Measurements from ENCODE around the gene TERB1.
A peak's percentile ranks its signal among the peaks of the same experiment; 100 is the strongest.

Gene TERB1

GRCh38 chr16:66751992-66752322, 49.4 kb downstream of the TERB1 start:
- Histone ChIP-seq H3K36me3 (ENCODE audit: control insufficient read depth in 2 of 2, insufficient read depth in 1 of 2, low read length in 2 of 2) (peaks cover 23 to 36% of the 10 kb centered on the region in 2 experiments; a peak in 2 of 3 replicates), H3K27ac (ENCODE audit: extremely low read depth, low read depth, low read length) (peak overlapping the region; percentile 98; the same call in 1 of the 2 replicates), H3K4me1 (ENCODE audit: control insufficient read depth, insufficient read depth, low read length) (peaks cover 6% of the 10 kb centered on the region), H3K4me3 (ENCODE audit: low read depth, low read length) (no peak overlapping the region), H3K9me3 (ENCODE audit: control insufficient read depth, insufficient read depth, low read depth, low read length) (no peaks in the 10 kb centered on the region)
- peak; percentile 5; the same call in 1 of the 2 replicates for TF ChIP-seq CTCF (tag by site-specific recombination; IDR thresholded peaks at IDR 0.05)
- TF ChIP-seq TRIM28 (IDR thresholded peaks at IDR 0.05; ENCODE audit: borderline replicate concordance, low read length) = 0 out of 2 replicates have a peak, but pooled peaks have one; percentile 25
- TF ChIP-seq ZNF544 (tag by site-specific recombination; IDR thresholded peaks at IDR 0.05) = no peak
- TF ChIP-seq ZNF223 (tag by site-specific recombination; IDR thresholded peaks at IDR 0.05) = no peak
- 0 out of 2 replicates have a peak, but pooled peaks have one; percentile 17 for TF ChIP-seq KLF9 (tag by site-specific recombination; IDR thresholded peaks at IDR 0.05; ENCODE audit: low read depth)
- TF ChIP-seq ZSCAN30 (tag by site-specific recombination; IDR thresholded peaks at IDR 0.05) = 0 out of 2 replicates have a peak, but pooled peaks have one; percentile 3
- no peak for TF ChIP-seq ZNF138 (tag by site-specific recombination; IDR thresholded peaks at IDR 0.05; ENCODE audit: borderline replicate concordance)
- peak; percentile 44 for TF ChIP-seq ZNF335 (tag by site-specific recombination; conservative IDR thresholded peaks at IDR 0.05)
- POLR2A ChIA-PET = interaction anchor here (1.5 kb wide), 2 partner anchors 11 to 14 kb away, joined by 3 read pairs; no protein-coding TSS in a partner anchor
- CTCF ChIA-PET = interaction anchor here (0.6 to 4.3 kb wide), 24 partner anchors 10 to 456 kb away, joined by 3 to 40 read pairs (median 4); partner anchors contain the start of gene NAE1

GRCh38 chr16:66751303-66751991, 49.9 kb downstream of the TERB1 start, which contains the start of gene DYNC1LI2:
Gene DYNC1LI2, minus strand, starts transcription at chr16:66751609. Its CDS starts 18 bp downstream, at chr16:66751591.
- peaks cover 24 to 41% of the 10 kb centered on the region in 2 experiments; a peak in 2 of 3 replicates for H3K36me3 ChIP-seq (ENCODE audit: control insufficient read depth in 2 of 2, insufficient read depth in 1 of 2, low read length in 2 of 2)
- H3K4me3 ChIP-seq (ENCODE audit: low read depth, low read length) = peak within 1 kb of the TSS; percentile 87
- ChIA-PET CTCF (interaction anchor here (0.6 to 4.3 kb wide), 25 partner anchors 10 to 456 kb away, joined by 3 to 40 read pairs (median 4); partner anchors contain the start of gene NAE1), POLR2A (interaction anchor here (1.5 to 2.0 kb wide), 3 partner anchors 10 to 14 kb away, joined by 3 to 9 read pairs (median 3); no protein-coding TSS in a partner anchor)
- H3K27ac ChIP-seq (ENCODE audit: extremely low read depth, low read depth, low read length) = peak within 1 kb of the TSS; percentile 98
- H3K9me3 ChIP-seq (ENCODE audit: control insufficient read depth, insufficient read depth, low read depth, low read length) = no peaks in the 10 kb centered on the region
- H3K4me1 ChIP-seq (ENCODE audit: control insufficient read depth, insufficient read depth, low read length) = peaks cover 6% of the 10 kb centered on the region
- TF ChIP-seq KLF9 (tag by site-specific recombination; IDR thresholded peaks at IDR 0.05; ENCODE audit: low read depth) (0 out of 2 replicates have a peak, but pooled peaks have one; percentile 14), KLF10 (tag by site-specific recombination; IDR thresholded peaks at IDR 0.05) (peak; percentile 40; the same call in 1 of the 2 replicates), ZNF561 (tag by site-specific recombination; IDR thresholded peaks at IDR 0.05; ENCODE audit: borderline replicate concordance) (0 out of 2 replicates have a peak, but pooled peaks have one; percentile 17), ZSCAN30 (tag by site-specific recombination; IDR thresholded peaks at IDR 0.05) (0 out of 2 replicates have a peak, but pooled peaks have one; percentile 14), TCF7L2 (IDR thresholded peaks at IDR 0.05; ENCODE audit: borderline replicate concordance, low read depth, low read length) (no peak), ZNF626 (tag by site-specific recombination; IDR thresholded peaks at IDR 0.05) (0 out of 2 replicates have a peak, but pooled peaks have one; percentile 42), ZBTB44 (tag by site-specific recombination; IDR thresholded peaks at IDR 0.05) (peak; percentile 36; the same call in 1 of the 2 replicates), ZNF37A (tag by site-specific recombination; IDR thresholded peaks at IDR 0.05) (0 out of 2 replicates have a peak, but pooled peaks have one; percentile 22), GLIS2 (tag by site-specific recombination; IDR thresholded peaks at IDR 0.05) (peak; percentile 41; the same call in 1 of the 2 replicates), ZNF544 (tag by site-specific recombination; IDR thresholded peaks at IDR 0.05) (no peak), ZBTB26 (tag by site-specific recombination; optimal IDR thresholded peaks at IDR 0.05) (peak; percentile 11), ZNF354C (tag by site-specific recombination; IDR thresholded peaks at IDR 0.05; ENCODE audit: borderline replicate concordance, low read depth) (no peak), ZNF560 (tag by site-specific recombination; IDR thresholded peaks at IDR 0.05; ENCODE audit: borderline replicate concordance) (no peak), ZNF660 (tag by site-specific recombination; IDR thresholded peaks at IDR 0.05) (0 out of 2 replicates have a peak, but pooled peaks have one; percentile 40), ZNF521 (tag by site-specific recombination; IDR thresholded peaks at IDR 0.05) (no peak), ZBTB17 (tag by site-specific recombination; IDR thresholded peaks at IDR 0.05) (peak; percentile 38; the same call in 1 of the 2 replicates), KLF8 (tag by site-specific recombination; IDR thresholded peaks at IDR 0.05) (no peak), ZNF596 (tag by site-specific recombination; IDR thresholded peaks at IDR 0.05) (peak; percentile 25; the same call in 1 of the 2 replicates), SP3 (tag by site-specific recombination; IDR thresholded peaks at IDR 0.05) (0 out of 2 replicates have a peak, but pooled peaks have one; percentile 20), IKZF3 (tag by site-specific recombination; IDR thresholded peaks at IDR 0.05) (0 out of 2 replicates have a peak, but pooled peaks have one; percentile 41), ZNF398 (tag by site-specific recombination; IDR thresholded peaks at IDR 0.05) (0 out of 2 replicates have a peak, but pooled peaks have one; percentile 1)

Measured in HEK293 (cell line).